Adipocyte (in vitro differentiated cells): ENCODE results near the gene TMEM42.

Experiments used
- DNase-seq: peaks from one replicate; pipeline ENCODE4 v3.0.0-alpha.2; 2015; ENCODE audit warnings: low read depth
- H3K27me3 ChIP-seq: replicated peaks from 2 replicates; pipeline ENCODE4 v1.7.0; 2013; ENCODE audit warnings: mild to moderate bottlenecking, low read length, moderate library complexity; ENCODE audit not compliant: control insufficient read depth, insufficient read depth
- H3K36me3 ChIP-seq: 2 replicates; pipeline ENCODE4 v1.7.0; 2013; ENCODE audit warnings: low read length, mild to moderate bottlenecking, moderate library complexity; ENCODE audit not compliant: control insufficient read depth, insufficient read depth, severe bottlenecking
- H3K4me1 ChIP-seq: 2 replicates; pipeline ENCODE4 v1.7.0; 2013; ENCODE audit warnings: mild to moderate bottlenecking, low read length, moderate library complexity; ENCODE audit not compliant: control insufficient read depth, insufficient read depth
- H3K4me3 ChIP-seq: 2 replicates; pipeline ENCODE4 v1.7.0; 2013; ENCODE audit warnings: mild to moderate bottlenecking, low read length, moderate library complexity
- H3K9ac ChIP-seq: 2 replicates; pipeline ENCODE4 v1.7.0; 2013; ENCODE audit warnings: mild to moderate bottlenecking, low read length, moderate library complexity
- H3K9me3 ChIP-seq: 2 replicates; pipeline ENCODE4 v1.7.0; 2013; ENCODE audit warnings: mild to moderate bottlenecking, low read length, moderate library complexity; ENCODE audit not compliant: control insufficient read depth

TMEM42 gene

GRCh38 chr3:44894485-44894884 lies 32.8 kb downstream of the TMEM42 start:
- Histone ChIP-seq H3K4me3 (no peak overlapping the region), H3K4me1 (peaks cover 12% of the 10 kb centered on the region), H3K9me3 (no peaks in the 10 kb centered on the region), H3K36me3 (no peaks in the 10 kb centered on the region), H3K27me3 (peaks cover 3% of the 10 kb centered on the region), H3K9ac (no peak overlapping the region)
- DNase-seq: no peak

- peaks cover 12% of the 10 kb centered on the region for H3K4me1 ChIP-seq
- DNase-seq: no peak
- no peaks in the 10 kb centered on the region for H3K36me3 ChIP-seq
- H3K9ac ChIP-seq: no peak overlapping the region
- H3K27me3 ChIP-seq: peaks cover 16% of the 10 kb centered on the region
- no peaks in the 10 kb centered on the region for H3K9me3 ChIP-seq
- H3K4me3 ChIP-seq: no peak overlapping the region
These were observed 34.7 kb downstream of the TMEM42 start for GRCh38 chr3:44896440-44896839.

DNA sequence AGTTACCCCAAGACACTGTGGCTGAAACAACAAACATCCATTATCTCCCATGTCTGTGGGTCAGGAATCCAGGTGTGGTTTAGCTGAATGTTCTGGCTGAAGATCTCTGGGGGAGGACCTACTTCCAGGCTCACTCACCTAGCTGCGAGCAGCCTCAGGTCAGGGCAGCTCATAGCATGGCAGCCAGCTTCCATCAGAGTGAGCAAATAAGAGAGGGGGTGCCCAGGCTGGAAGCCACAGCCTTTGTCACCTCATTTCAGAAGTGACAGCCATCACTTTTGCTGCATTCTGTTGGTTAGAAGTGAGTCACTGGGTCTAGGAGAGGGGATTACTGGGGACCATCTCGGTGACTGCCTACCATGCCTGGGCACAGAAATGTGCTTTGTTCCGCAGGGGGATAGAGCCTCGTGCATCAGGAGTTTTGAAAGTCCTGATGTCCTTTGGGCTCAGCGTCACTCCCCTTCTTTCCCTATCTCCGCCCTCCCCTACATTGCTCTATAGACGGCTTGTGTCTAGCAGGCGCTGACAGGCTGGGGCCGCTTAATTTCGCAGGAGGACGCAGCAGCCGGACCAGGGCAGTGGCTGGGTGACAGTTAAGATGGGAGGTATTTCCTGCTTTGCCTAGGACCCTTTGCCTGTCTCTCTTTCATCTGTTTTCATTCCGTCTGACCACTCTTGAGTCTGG lies 38.1 kb downstream of the TMEM42 start:
- Histone ChIP-seq H3K9ac (no peak overlapping the region), H3K36me3 (no peaks in the 10 kb centered on the region), H3K9me3 (no peaks in the 10 kb centered on the region), H3K27me3 (peaks cover 16% of the 10 kb centered on the region), H3K4me3 (no peak overlapping the region), H3K4me1 (no peaks in the 10 kb centered on the region)
- DNase-seq: no peak

DNA sequence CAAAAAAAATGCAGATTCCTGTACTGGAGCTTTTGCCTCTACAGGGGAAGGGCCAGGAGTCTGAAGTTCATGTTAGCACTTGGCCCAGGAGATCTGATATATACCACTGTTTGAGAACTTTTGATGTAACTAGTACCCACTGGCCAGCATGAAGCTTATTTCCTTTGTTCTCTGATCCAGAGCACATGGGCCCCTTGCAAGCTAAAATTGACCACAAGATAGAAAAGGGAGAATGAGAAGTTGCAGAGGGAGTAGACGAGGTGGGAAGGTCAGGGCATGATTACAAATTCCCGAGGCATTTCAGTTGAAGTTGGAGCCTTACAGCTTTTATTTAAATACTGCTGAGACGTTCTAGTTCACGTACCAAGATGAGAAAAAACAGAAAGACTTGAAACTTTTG lies 40.9 kb downstream of the TMEM42 start:
- H3K9ac ChIP-seq: no peak overlapping the region
- H3K27me3 ChIP-seq: peaks cover 16% of the 10 kb centered on the region
- DNase-seq: no peak
- peaks cover 6% of the 10 kb centered on the region for H3K9me3 ChIP-seq
- no peak overlapping the region for H3K4me3 ChIP-seq
- no peaks in the 10 kb centered on the region for H3K36me3 ChIP-seq
- H3K4me1 ChIP-seq: no peaks in the 10 kb centered on the region

- no peaks in the 10 kb centered on the region for H3K36me3 ChIP-seq
These were observed 41.6 kb downstream of the TMEM42 start for GRCh38 chr3:44903314-44903713.

GRCh38 chr3:44903751-44904150 lies 42.0 kb downstream of the TMEM42 start:
- no peaks in the 10 kb centered on the region for H3K36me3 ChIP-seq
- peaks cover 15% of the 10 kb centered on the region for H3K9me3 ChIP-seq
- H3K27me3 ChIP-seq: peaks cover 16% of the 10 kb centered on the region
- no peaks in the 10 kb centered on the region for H3K4me1 ChIP-seq
- no peak overlapping the region for H3K9ac ChIP-seq
- DNase-seq: no peak
- H3K4me3 ChIP-seq: no peak overlapping the region

More at GRCh38 chr3:44903314-44903713, 41.6 kb downstream of the TMEM42 start:
- Histone ChIP-seq H3K9me3 (peaks cover 11% of the 10 kb centered on the region), H3K4me1 (no peaks in the 10 kb centered on the region), H3K9ac (no peak overlapping the region), H3K4me3 (no peak overlapping the region), H3K27me3 (peaks cover 16% of the 10 kb centered on the region)
- no peak for DNase-seq

DNA sequence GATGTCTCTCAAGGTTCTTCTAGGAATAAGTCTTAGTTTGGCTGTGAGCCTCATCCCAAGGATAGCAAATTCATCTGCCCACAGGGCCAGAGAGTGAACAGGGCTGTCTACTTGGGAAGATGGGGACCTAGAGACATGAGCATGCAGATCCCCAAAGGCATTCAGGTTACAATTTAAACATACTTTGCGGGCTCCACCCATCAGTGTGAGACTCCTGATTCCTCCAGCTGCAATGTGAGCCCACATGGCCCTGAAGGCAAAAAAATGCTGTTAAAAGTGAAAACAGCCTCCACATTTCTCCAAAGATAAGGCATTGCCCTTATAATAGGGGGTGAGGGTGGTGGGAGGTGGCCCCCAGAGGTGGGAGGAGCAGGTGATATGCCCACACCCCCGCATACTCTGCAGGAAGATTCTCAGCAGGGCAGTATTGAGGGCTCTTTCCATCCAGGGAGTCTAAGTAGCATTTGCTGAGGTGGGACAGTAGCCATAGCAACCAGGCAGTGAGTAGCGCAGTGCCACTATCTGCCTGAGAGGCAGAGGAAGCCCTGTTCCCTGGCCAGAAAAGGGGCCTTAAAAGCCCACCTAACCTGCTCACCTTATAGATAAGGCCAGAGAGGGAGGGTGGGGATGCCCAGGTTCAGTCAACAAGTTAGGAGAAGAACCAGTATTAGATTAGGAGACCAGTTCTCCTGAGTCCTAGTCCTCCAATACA lies 43.9 kb downstream of the TMEM42 start:
- peaks cover 2% of the 10 kb centered on the region for H3K27me3 ChIP-seq
- H3K36me3 ChIP-seq: no peaks in the 10 kb centered on the region
- H3K9me3 ChIP-seq: peaks cover 34% of the 10 kb centered on the region
- no peak overlapping the region for H3K4me3 ChIP-seq
- no peak for DNase-seq
- H3K4me1 ChIP-seq: no peaks in the 10 kb centered on the region
- H3K9ac ChIP-seq: no peak overlapping the region

GRCh38 chr3:44906997-44907396 lies 45.3 kb downstream of the TMEM42 start:
- DNase-seq: no peak
- H3K9me3 ChIP-seq: peaks cover 39% of the 10 kb centered on the region

DNA sequence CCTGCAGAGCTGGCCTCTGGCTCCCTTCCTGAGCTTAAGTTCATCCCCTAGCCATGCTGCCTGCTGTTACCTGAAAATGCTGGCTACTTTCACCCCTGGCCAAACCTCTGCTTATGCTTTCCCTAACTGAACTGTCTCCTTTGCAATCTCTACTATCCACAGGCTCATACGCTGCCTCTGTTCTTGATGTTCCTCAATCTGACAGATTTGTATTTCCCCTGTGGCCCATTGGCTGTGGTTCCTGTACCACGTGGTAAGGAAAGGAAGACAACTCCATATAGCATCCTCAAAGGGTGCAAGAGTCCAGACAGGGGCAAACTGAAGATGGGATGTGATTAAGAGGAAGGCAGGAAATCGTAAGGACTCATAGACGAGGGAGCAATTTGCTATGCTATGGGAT lies 45.9 kb downstream of the TMEM42 start:
- Histone ChIP-seq H3K4me3 (no peak overlapping the region), H3K36me3 (no peaks in the 10 kb centered on the region), H3K4me1 (no peaks in the 10 kb centered on the region), H3K27me3 (no peaks in the 10 kb centered on the region), H3K9ac (no peak overlapping the region), H3K9me3 (peaks cover 39% of the 10 kb centered on the region)
- no peak for DNase-seq

More at GRCh38 chr3:44906997-44907396, 45.3 kb downstream of the TMEM42 start:
- Histone ChIP-seq H3K36me3 (no peaks in the 10 kb centered on the region), H3K4me3 (no peak overlapping the region), H3K9ac (no peak overlapping the region), H3K27me3 (no peaks in the 10 kb centered on the region), H3K4me1 (no peaks in the 10 kb centered on the region)

- no peak for DNase-seq
- Histone ChIP-seq H3K4me3 (no peak overlapping the region), H3K27me3 (no peaks in the 10 kb centered on the region), H3K36me3 (no peaks in the 10 kb centered on the region), H3K4me1 (no peaks in the 10 kb centered on the region), H3K9me3 (peaks cover 39% of the 10 kb centered on the region), H3K9ac (no peak overlapping the region)
These were observed 47.4 kb downstream of the TMEM42 start for GRCh38 chr3:44909063-44909462.

- Histone ChIP-seq H3K4me3 (no peak overlapping the region), H3K27me3 (no peaks in the 10 kb centered on the region), H3K9me3 (peaks cover 36% of the 10 kb centered on the region), H3K36me3 (no peaks in the 10 kb centered on the region), H3K4me1 (no peaks in the 10 kb centered on the region), H3K9ac (no peak overlapping the region)
- no peak for DNase-seq
These were observed 49.0 kb downstream of the TMEM42 start for GRCh38 chr3:44910693-44911092.
